GM19438 (cell line): ENCODE measurements around the gene CNTLN.
"Not testable (repeated sequence)": the region's sequence is repeated elsewhere in the genome, so short reads cannot be mapped to it uniquely, and the experiment has no call there.

Experiments used
- ATAC-seq: cut with Tn5 transposase; IDR thresholded peaks from one replicate; pipeline ENCODE4 v1.9.1; 2021; ENCODE audit warnings: low read depth; ENCODE audit not compliant: unreplicated experiment

CNTLN gene

DNA sequence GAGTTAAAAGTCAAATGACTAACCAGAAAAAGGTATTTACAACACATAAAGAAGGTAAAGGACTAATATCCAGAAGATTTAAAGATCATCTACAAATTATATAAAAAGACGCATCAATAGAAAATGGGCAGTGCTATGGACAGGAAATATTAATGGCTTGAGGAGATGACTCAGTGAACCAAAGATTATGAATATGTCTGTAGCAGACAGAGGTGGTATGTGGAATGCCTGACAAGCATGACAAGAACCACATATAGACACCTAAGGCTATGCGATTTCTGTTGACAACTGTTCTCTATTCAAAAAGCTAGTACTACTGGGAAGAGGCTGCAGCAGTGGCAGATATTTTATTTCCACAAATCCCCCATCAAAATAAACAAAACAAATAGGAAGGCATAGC lies 267.0 kb downstream of the CNTLN start:
- no peak for ATAC-seq

GRCh38 chr9:17402309-17402708 lies 267.5 kb downstream of the CNTLN start:
- no peak for ATAC-seq

GRCh38 chr9:17403539-17403938 lies 268.7 kb downstream of the CNTLN start:
- no peak for ATAC-seq

GRCh38 chr9:17414986-17415385 lies 280.1 kb downstream of the CNTLN start:
- ATAC-seq = no peak

- ATAC-seq = no peak
Measured at GRCh38 chr9:17422994-17423680, 288.3 kb downstream of the CNTLN start.

DNA sequence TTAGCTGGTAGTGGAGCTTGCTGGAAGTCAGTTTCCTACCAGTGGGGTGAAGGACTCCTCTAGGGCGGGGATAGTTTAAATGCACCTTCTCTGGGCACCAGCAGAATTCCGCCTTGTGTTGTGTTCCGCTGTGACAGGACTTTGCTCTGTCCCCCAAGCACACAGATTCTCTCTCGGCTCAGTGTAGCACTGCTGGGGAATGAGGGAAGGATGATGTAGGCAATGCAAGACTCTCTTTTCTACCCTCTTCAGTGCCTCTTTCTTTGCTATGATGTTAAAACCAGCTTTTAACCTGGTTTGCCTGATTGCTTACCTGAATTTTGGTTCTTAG lies 288.8 kb downstream of the CNTLN start:
- no peak for ATAC-seq

GRCh38 chr9:17425384-17425783 lies 290.5 kb downstream of the CNTLN start:
- ATAC-seq = no peak

DNA sequence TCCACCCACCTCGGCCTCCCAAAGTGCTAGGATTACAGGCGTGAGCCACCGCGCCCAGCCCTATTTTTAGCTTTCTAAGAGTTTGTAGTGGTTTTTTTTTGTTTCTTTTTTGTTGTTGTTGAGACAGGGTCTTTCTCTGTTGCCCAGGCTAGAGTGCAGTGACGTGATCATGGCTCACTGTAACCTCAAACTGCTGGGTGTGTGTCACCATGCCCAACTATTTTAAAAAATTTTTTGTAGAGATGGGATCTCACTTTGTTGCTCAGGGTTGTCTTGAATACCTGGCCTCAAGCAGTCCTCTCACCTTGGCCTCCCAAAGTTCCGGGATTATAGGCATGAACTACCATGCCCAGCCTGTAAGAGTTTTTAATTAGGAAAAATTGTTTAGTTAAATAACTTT lies 298.7 kb downstream of the CNTLN start:
- ATAC-seq = no peak

DNA sequence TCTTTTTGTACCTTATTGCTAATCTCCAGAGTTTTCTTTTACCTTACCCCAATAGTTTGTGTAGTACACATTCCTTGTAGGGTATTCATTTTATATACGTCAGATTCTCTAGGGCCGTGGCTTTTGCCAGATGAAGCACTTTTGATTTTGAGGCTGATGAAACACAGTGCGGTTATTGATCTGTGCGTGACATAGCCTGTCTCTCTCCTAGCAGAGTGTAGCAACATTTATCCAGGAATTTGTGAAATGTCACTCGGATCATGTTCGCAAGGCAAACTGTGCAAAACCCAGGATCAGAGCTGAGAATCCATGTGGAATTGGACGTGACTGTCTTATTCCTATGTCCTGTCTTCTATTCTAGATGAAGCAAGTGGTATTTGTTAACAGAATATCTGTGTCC lies 302.0 kb downstream of the CNTLN start:
- ATAC-seq = no peak

DNA sequence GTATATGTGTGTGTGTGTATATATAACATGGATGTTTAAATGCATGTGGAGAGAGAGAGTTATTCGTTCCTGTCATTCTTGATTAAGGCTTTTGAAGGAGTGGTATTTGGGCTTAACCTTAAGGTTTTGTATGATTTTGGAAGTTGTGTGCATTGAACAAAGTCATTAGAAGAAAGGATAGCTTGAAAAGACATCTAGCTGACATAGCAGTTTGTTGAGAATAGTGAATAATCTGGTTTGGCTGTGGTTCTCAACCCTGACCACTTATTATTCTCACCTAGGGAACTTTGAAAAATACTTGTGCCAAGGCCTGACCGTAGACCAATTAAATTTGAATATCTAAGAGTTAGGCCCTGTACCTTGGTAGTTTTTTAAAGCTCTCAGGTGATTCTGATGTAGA lies 303.0 kb downstream of the CNTLN start:
- no peak for ATAC-seq

DNA sequence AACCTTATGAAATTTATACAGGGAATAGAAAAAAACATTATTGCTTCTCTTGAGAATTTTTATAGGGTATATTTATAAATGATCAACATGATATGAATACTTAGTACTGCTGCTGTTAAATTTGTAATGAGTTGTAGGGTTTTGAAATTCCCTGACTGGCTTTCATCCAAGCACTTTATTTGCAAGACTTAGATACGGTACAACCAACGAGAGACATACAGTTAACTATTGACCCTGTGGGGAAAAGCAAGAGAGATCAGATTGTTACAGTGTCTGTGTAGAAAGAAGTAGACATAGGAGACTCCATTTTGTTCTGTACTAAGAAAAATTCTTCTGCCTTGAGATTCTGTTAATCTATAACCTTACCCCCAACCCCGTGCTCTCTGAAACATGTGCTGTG lies 310.3 kb downstream of the CNTLN start:
- ATAC-seq = not testable (repeated sequence)

GRCh38 chr9:17453751-17454150 lies 318.9 kb downstream of the CNTLN start:
- ATAC-seq = no peak

DNA sequence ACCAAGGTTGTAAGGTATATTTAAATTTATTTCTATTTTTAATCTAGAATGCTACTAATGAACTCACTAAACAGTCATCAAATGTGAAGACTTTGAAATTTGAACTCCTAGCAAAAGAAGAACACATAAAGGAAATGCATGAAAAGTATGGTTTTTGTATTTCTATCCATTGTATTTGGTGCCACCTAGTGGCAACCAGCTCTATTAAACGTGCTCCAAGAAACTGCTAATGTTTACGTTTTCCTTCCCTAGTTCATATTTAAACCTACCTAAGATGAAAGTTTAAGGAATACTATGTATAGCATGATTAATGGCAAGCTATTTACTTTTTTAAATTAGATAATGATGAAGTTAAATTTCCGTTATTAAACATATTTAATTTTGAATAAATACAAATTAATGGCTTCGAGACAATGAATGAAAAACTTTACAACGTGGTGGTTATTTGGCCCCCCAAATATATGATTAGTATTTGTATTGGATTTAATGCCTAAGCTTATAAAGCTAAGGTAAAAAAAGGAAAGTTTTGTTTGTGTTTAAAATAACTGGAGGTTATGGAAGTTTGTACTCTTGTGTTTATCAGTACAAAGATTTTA lies 328.1 kb downstream of the CNTLN start:
- ATAC-seq = no peak

DNA sequence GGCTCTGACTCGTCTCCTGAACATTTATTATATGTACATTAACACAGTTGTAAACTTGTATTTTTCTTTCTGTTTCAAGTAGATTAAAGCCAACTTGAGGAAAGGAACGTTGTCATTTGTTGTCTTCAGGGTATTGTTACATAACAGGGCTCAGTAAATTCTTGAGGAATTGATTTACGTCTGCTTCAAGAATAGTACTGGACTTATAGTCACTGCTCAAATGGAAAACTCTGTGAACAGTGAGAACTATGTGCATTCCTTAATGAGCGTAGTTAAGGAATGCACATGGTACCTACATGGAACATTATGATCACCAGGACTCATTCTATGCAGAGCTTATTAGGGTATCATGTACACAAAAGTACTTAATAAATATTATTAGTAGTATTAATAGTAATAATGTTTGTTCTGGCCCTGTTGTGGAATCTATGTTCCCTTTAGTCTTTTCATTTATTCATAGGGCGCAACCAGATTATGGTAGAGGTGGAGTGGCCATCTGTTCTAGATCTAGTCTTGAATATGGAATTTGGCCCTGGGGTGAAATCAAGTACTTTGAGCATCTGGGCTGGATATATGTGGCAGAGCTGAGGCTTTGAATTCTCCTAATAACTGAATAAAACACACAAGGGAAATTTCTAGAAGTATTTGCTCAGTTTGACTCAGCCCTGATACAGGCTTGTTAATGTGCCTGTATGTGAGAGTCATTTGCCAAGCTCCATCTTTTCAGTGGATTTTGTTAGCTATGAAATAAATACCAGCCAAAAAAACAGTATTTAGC lies 335.4 kb downstream of the CNTLN start:
- ATAC-seq = no peak

DNA sequence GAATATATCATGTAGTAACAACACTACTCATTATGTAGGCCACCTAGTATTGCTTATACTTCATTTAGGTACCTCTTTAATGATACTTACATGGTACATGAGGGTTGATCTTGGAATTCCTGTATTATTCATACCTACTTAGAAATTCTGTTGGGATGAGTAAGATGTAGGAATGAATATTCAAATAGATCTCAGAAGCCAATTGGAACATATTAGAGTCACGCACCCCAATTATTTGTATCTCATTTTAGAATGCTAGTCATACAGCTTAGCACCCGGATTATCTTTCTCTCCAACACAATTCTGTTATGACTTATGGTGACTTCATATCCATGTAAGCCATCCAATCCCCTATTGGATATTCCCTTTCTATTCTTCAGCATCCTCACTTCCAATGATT lies 337.3 kb downstream of the CNTLN start:
- ATAC-seq = no peak

DNA sequence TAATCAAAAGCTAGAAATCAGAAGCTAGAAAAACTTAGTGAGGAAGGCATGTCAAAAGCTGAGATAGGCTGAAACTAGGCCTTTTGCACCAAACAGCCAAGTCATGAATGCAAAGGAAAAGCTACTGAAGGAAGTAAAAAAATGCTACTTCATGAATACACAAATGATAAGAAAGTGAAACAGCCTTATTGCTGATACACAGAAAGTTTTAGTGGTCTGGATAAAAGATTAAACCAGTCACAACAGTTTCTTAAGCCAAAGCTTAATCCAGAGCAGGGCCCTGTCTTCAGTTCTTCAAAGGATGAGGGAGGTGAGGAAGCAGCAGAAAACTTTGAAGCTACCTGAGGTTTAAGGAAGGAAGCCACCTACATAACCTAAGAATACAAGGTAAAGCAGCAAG lies 341.6 kb downstream of the CNTLN start:
- peak; percentile 88 for ATAC-seq

- ATAC-seq = no peak
Measured at GRCh38 chr9:17477816-17478215, 343.0 kb downstream of the CNTLN start.

GRCh38 chr9:17480966-17481365 lies 346.1 kb downstream of the CNTLN start:
- no peak for ATAC-seq

- ATAC-seq = no peak
Measured at GRCh38 chr9:17481565-17481964, 346.7 kb downstream of the CNTLN start.

DNA sequence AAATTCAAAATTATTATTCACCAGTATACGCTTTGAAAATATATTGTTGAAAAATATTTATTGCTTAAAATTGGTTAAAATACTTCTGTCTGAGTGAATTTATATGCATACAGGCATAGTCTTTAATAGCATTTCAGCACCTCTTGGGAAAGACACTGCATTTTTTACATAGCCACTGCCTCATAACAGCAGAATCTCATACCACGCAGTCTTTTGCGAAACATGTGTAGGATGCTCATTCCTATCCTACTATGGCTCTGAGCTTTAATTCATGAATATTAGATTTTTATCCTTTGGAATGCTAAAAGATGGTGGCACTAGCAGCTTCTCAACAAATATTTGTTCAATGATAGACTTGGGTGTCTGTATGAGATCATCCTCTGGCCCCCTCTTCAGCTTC lies 350.1 kb downstream of the CNTLN start:
- no peak for ATAC-seq

DNA sequence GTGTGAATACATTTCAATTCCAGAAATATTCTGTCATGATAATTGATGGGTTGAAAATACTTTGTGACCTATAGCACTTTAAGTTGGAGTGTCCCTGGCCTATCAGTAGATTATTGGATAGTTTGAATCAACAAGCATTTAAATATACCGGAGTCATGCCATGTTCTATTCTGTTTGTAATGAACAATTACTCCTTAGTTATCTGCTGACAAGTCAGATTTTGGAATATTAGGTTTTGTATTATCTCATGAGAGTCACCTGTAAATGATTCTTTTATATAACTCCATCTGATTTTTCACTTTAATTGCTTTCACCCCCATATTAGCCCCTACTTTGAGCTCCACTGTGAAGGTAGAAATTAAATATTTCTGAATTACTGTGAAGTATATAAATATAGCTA lies 351.6 kb downstream of the CNTLN start:
- no peak for ATAC-seq

GRCh38 chr9:17487467-17487866 lies 352.6 kb downstream of the CNTLN start:
- ATAC-seq = no peak
